Mononuclear cell (primary cell): ENCODE measurements around the gene CHCHD1. TPM values are rescaled to one million over a fixed set of nuclear protein-coding genes. Genes with fewer than 3 reads are reported as not detected.
"Not testable (repeated sequence)": the region's sequence is repeated elsewhere in the genome, so short reads cannot be mapped to it uniquely, and the experiment has no call there.

Experiments
- H3K27me3 ChIP-seq: 2 replicates; pipeline ENCODE4 v1.6.0; 2011; ENCODE audit warnings: low read length, control low read depth; ENCODE audit not compliant: insufficient read depth
- H3K4me1 ChIP-seq: 2 replicates; pipeline ENCODE4 v1.5.1; 2011; ENCODE audit warnings: mild to moderate bottlenecking, low read length, control low read depth; ENCODE audit not compliant: insufficient read depth
- H3K4me3 ChIP-seq: 2 replicates; pipeline ENCODE4 v1.5.1; 2011; ENCODE audit warnings: mild to moderate bottlenecking, low read length, moderate library complexity
- H3K9me3 ChIP-seq: 2 replicates; pipeline ENCODE4 v1.5.1; 2011; ENCODE audit warnings: low read depth, mild to moderate bottlenecking, control low read depth, low read length
- total RNA-seq: library from RNA; depleted of rRNA; stranded (reverse); fragments of >200 nt; gene quantifications from one replicate; pipeline ENCODE4 v1.2.3, GENCODE V29; 2012

Gene CHCHD1
- total RNA-seq, 1 donor, result 4.7 TPM

DNA sequence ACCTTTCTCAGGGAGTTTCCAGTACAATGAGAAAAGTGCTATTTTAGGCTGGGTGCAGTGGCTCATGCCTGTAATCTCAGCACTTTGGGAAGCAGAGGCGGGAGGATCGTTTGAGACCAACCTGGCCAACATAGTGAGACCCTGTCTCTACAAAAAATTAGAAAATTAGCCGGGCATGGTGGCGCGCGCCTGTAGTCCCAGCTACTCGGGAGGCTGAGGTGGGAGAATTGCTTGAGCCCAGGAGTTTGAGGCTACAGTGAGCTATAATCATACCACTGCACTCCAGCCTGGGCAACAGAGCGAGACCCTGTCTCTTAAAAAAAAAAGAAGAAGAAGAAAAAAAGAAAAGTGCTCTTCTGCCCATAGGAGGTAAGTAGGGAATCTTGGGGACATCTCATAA lies 14.2 kb downstream of the CHCHD1 start:
- H3K27me3 ChIP-seq, H3K4me1 ChIP-seq, H3K4me3 ChIP-seq, H3K9me3 ChIP-seq: not testable (repeated sequence)

- H3K27me3 ChIP-seq, result no peaks in the 10 kb centered on the region
- H3K4me3 ChIP-seq, result no peak overlapping the region
- H3K4me1 ChIP-seq, result no peaks in the 10 kb centered on the region
- no peaks in the 10 kb centered on the region for H3K9me3 ChIP-seq
These were observed 14.9 kb downstream of the CHCHD1 start for GRCh38 chr10:73796766-73797165.

DNA sequence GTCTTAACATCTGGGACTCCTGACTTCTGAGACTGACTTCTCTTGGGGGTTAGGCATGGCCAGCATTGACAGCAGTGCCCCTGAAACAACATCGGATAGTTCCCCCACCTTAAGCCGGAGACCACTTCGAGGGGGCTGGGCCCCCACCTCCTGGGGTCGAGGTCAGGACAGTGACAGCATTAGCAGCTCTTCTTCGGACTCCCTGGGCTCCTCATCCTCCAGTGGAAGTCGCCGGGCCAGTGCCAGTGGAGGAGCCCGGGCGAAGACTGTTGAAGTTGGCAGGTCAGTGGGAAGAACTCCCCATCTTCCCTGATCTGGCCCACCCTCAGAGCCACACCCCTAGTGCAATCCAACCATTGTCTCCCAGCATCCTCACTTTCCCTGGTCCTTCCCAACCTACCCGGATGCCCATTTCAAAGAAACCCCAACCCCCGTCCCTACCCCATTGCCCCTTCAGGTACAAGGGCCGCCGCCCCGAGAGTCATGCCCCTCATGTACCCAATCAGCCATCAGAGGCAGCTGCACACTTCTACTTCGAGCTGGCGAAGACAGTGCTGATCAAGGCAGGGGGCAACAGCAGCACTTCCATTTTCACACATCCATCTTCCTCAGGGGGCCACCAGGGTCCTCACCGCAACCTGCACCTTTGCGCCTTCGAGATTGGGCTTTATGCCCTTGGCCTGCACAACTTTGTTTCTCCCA lies 15.6 kb downstream of the CHCHD1 start:
- no peak overlapping the region for H3K4me3 ChIP-seq
- no peaks in the 10 kb centered on the region for H3K27me3 ChIP-seq
- H3K4me1 ChIP-seq, result no peaks in the 10 kb centered on the region
- no peaks in the 10 kb centered on the region for H3K9me3 ChIP-seq

GRCh38 chr10:73798087-73798486 lies 16.2 kb downstream of the CHCHD1 start:
- Histone ChIP-seq H3K9me3 (no peaks in the 10 kb centered on the region), H3K4me3 (no peak overlapping the region), H3K4me1 (no peaks in the 10 kb centered on the region), H3K27me3 (no peaks in the 10 kb centered on the region)

GRCh38 chr10:73798927-73799560 lies 17.2 kb downstream of the CHCHD1 start:
- Histone ChIP-seq H3K4me3 (no peak overlapping the region), H3K9me3 (no peaks in the 10 kb centered on the region), H3K27me3 (no peaks in the 10 kb centered on the region), H3K4me1 (no peaks in the 10 kb centered on the region)

GRCh38 chr10:73799899-73800559 lies 18.2 kb downstream of the CHCHD1 start:
- no peaks in the 10 kb centered on the region for H3K4me1 ChIP-seq
- no peak overlapping the region for H3K4me3 ChIP-seq
- H3K27me3 ChIP-seq, result no peaks in the 10 kb centered on the region
- H3K9me3 ChIP-seq, result no peaks in the 10 kb centered on the region

GRCh38 chr10:73800560-73801252 lies 18.9 kb downstream of the CHCHD1 start:
- no peaks in the 10 kb centered on the region for H3K9me3 ChIP-seq
- H3K4me3 ChIP-seq, result no peak overlapping the region
- H3K4me1 ChIP-seq, result no peaks in the 10 kb centered on the region
- H3K27me3 ChIP-seq, result no peaks in the 10 kb centered on the region

DNA sequence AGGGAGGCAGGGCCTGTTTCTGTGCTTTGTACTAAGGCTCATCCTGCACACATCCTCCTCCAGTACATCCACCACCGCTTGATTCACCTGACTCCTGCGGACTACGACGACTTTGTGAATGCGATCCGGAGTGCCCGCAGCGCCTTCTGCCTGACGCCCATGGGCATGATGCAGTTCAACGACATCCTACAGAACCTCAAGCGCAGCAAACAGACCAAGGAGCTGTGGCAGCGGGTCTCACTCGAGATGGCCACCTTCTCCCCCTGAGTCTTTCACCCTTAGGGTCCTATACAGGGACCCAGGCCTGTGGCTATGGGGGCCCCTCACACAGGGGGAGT lies 19.4 kb downstream of the CHCHD1 start:
- H3K4me3 ChIP-seq, result no peak overlapping the region
- no peaks in the 10 kb centered on the region for H3K9me3 ChIP-seq
- H3K4me1 ChIP-seq, result no peaks in the 10 kb centered on the region
- no peaks in the 10 kb centered on the region for H3K27me3 ChIP-seq

- no peak overlapping the region for H3K4me3 ChIP-seq
- H3K4me1 ChIP-seq, result peaks cover 9% of the 10 kb centered on the region
- H3K27me3 ChIP-seq, result no peaks in the 10 kb centered on the region
- no peaks in the 10 kb centered on the region for H3K9me3 ChIP-seq
These were observed 20.6 kb downstream of the CHCHD1 start for GRCh38 chr10:73802276-73802991.

- no peaks in the 10 kb centered on the region for H3K27me3 ChIP-seq
- no peak overlapping the region for H3K4me3 ChIP-seq
- no peaks in the 10 kb centered on the region for H3K9me3 ChIP-seq
- H3K4me1 ChIP-seq, result peaks cover 22% of the 10 kb centered on the region
These were observed 21.9 kb downstream of the CHCHD1 start for GRCh38 chr10:73803680-73804286.

DNA sequence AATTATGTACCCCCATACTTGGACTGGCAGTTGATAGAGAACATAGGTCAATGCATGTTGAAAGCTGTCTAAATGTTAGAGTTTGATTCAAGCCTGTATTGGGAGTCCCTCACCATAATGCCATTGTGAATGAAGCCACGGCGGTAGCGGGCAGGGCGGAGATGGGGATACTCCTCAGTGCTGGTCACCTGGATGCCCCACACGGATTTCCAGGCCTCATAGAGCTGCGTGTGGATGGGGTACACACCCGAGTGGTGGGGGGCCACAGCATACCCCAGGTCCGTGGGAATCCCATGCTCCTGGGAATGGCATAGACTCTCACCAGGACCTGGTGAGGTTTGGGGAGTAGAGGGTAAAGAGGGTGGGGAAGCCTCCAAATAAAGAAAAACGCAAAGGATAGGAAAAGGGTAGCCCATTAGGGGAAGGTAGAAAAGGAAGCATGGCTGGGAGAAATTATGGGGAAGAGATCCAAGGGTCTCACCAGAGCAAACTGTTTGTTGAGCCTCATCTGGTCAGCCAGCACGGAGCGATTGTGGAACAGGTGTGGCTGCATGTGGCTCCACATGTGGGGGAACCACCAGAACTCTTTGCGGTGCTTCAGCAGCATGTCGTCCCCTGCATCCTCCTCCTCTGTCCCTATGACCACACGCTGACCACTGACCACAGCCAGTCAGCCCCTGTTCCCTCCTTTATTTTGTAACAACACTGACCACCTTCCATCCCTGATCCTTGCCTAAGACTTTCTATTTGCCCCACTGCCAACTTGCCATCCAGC lies 24.5 kb downstream of the CHCHD1 start:
- no peaks in the 10 kb centered on the region for H3K9me3 ChIP-seq
- no peaks in the 10 kb centered on the region for H3K27me3 ChIP-seq
- no peak overlapping the region for H3K4me3 ChIP-seq
- peaks cover 43% of the 10 kb centered on the region for H3K4me1 ChIP-seq

- Histone ChIP-seq H3K27me3 (no peaks in the 10 kb centered on the region), H3K9me3 (no peaks in the 10 kb centered on the region), H3K4me3 (no peak overlapping the region), H3K4me1 (peaks cover 47% of the 10 kb centered on the region)
These were observed 25.6 kb downstream of the CHCHD1 start for GRCh38 chr10:73807471-73807870.

DNA sequence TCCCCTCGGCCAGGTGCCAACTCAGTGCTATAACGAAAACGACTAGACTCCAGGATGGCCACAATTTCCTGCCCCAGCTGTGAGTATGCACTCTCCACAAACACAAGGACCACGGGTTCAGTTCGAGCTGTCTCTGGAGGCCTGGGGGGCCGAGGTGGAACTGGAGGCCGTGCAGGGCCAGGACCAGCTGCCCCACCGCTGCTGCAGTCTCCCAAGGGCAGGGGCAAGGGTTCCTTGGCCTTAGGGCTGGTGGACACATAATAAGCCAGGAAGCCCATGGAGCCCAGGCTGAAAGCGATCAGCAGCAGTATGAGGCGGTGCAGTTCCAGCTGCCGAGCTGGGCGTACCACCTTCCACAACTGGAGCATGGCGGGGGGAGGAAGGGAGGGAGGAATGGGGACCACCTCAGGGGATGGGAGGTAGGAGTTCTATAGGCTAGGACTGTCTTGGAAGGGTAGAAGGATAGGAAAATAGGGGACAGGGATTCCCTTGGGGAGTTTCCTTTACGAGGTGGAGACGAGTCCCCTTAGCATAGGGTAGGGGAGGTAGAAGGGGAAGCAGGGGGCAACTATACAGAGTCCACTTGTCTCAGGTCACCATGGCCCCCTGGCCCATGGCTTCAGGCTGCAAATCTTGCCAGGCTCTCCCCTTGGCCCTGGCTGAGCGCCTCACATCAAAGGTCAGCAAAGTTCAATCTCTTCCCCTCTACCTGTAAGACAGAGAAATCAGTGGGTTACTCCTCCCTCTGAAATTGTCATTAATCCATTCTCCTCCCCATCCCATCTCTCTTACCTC lies 26.4 kb downstream of the CHCHD1 start:
- Histone ChIP-seq H3K9me3 (no peaks in the 10 kb centered on the region), H3K27me3 (no peaks in the 10 kb centered on the region), H3K4me3 (no peak overlapping the region), H3K4me1 (peaks cover 48% of the 10 kb centered on the region)
